Gastroesophageal sphincter (tissue), 3 donors: ENCODE data around the gene MGST2.

Source experiments
- CTCF ChIP-seq, 4 experiments: fragments of 200-600 bp in 2 of 4; fragments of 450-650 bp in 2 of 4; sonication (generic) in 1 of 4; IDR thresholded peaks; one replicate each; pipeline ENCODE4 v1.5.1; 2017 to 2019; ENCODE audit warnings: antibody characterized with exemption in 4 of 4, mild to moderate bottlenecking in 2 of 4, moderate library complexity in 2 of 4
- POLR2A ChIP-seq, 2 donors: fragments of 450-650 bp; IDR thresholded peaks; one replicate each; pipeline ENCODE4 v1.6.1; 2017; ENCODE audit warnings: antibody characterized with exemption in 2 of 2, mild to moderate bottlenecking in 2 of 2, moderate library complexity in 1 of 2

GRCh38 chr4:139732991-139733570 lies 67.5 kb downstream of the MGST2 start:
- TF ChIP-seq CTCF (IDR thresholded peaks at IDR 0.05) = no peak
- TF ChIP-seq POLR2A (IDR thresholded peaks at IDR 0.05) = no peak
